ENCODE results near the gene ACSF2.
A peak's percentile ranks its signal among the peaks of the same experiment; 100 is the strongest.
"Not testable (repeated sequence)": the region's sequence is repeated elsewhere in the genome, so short reads cannot be mapped to it uniquely, and the experiment has no call there.

ACSF2 gene

DNA sequence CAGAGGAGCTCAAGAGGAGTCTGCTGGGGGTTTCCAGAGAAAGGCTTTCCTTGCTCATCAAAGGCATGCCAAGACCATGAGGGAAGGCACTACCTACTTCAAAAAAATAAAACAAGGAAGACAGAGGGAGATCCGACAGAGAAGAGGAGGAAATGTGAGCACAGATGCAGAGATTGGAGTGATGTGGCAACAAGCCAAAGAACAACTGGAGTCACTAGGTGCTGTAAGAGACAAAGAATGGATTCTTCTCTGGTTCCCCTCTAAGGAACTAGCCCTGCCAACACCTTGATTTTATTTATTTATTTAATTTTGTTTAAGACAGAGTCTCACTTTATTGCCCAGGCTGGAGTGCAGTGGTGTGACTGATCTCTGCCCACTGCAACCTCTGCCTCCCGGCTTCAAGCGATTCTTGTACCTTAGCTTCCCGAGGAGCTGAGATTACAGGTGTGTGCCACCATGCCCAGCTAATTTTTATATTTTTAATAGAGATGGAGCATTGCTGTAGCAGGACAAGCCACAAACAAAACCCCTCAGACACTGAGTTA, 13.8 kb upstream of the ACSF2 start:
- no peak for DNase-seq (ENCODE audit: low spot score)

DNA sequence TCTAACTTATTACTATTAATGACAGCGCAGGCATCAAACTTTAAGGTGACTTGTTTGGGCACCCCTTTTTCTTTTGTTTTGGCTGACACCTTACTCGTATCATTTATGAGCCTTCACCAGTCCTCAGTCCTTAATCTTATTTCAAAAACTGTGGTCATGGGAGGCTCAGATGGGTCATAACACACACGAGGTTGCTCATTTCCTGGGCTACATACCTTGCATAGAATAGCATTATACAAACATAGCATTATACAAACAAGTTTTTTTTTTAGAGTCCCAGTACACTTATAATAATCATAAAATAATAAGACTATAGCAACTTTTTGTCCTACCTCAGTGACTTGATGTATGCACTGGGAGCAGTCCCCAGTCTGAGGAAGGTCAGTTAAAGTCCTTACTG, 11.2 kb upstream of the ACSF2 start:
- no peak for DNase-seq (ENCODE audit: low spot score)

GRCh38 chr17:50419577-50419976, 6.4 kb upstream of the ACSF2 start:
- DNase-seq (ENCODE audit: low spot score), result not testable (repeated sequence)

GRCh38 chr17:50420419-50421112, 5.5 kb upstream of the ACSF2 start:
- DNase-seq (ENCODE audit: low spot score), result no peak

DNA sequence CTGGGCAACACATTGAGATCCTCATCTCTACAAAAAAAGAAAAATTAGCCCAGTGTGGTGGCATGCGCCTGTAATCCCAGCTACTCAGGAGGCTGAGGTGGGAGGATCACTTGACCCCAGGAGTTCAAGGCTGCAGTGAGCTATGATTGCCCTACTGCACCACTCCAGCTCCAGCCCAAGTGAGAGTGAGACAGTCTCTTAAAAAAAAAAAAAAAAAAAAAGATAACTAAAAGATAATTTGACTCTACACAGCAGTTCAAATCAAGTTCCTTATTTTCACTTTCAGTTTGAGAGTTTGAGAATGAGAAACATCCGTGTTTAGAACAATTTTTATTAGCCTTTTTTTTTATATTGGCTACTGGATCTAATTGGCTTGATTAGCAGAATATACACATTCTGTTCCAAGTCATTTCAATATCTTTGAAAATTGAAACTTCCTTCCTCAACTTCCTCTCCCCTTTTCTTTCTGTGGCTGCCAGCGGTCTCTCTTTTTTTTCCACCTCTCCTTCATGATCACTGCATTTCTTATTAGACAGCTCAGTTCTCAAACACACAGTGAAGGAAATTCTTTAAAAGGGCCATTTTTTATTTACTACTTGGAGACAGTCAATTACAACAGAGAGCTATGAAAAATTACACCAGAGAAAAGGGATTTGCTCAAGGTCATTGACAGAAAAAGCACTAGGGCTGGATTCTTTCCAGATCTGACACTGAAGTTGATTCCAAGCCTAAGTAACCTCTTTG, 4.5 kb upstream of the ACSF2 start:
- DNase-seq (ENCODE audit: low spot score), result no peak

DNA sequence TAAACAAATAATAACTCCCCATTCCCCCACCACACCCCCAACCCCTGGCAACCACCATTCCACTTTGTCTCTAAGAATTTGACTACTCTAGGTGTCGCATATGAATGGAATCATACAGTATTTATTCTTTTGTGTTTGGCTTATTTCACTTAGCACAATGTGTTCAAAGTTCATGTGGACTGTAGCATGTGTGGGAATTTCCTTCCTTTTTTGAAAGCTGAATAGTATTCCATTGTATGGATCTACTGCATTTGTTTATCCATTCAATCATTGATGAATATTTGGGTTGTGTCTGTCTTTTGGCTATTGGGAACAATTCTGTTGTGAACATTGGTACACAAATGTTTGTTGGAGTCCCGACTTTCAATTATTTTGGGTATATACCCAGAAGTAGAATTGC, 3.3 kb upstream of the ACSF2 start:
- no peak for DNase-seq (ENCODE audit: low spot score)

- peak; percentile 39 for DNase-seq (ENCODE audit: low spot score)
Measured at GRCh38 chr17:50423553-50424159, 2.4 kb upstream of the ACSF2 start.

DNA sequence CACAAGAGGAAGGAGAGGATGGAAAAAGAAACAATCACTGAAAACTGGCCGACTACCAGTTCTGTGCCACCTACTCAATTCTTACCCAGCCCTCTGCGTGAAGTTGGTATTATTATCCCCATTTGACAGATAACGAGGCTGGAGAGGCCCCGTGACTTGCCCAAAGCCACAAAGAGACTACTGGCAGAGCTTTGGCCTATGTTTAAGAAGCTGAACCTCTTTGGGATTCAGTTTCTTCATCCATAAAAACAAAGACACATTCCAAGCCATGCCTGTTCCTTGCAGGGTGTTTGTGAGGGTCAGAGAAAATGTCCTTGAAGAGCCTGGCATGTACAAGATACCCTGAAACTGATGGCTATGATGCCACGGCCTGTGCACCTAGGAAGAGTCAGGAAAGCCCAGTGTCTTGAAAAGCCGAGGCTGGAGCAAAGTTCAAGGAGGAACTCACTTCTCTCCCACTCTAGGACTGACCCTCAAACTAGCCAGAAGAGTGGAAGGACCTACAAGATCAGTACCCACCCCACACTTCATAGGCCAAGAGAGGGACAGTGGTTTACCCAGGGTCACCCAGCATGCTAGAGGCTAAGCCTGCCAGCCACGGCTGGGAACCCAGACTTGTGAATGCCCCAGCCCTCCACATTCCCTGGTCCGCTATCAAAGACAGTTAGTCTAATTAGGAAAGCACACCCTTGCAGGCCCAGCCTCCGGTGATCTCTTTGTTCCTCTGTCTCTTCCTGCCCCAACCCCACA, 1.6 kb upstream of the ACSF2 start:
- DNase-seq (ENCODE audit: low spot score), result no peak

DNA sequence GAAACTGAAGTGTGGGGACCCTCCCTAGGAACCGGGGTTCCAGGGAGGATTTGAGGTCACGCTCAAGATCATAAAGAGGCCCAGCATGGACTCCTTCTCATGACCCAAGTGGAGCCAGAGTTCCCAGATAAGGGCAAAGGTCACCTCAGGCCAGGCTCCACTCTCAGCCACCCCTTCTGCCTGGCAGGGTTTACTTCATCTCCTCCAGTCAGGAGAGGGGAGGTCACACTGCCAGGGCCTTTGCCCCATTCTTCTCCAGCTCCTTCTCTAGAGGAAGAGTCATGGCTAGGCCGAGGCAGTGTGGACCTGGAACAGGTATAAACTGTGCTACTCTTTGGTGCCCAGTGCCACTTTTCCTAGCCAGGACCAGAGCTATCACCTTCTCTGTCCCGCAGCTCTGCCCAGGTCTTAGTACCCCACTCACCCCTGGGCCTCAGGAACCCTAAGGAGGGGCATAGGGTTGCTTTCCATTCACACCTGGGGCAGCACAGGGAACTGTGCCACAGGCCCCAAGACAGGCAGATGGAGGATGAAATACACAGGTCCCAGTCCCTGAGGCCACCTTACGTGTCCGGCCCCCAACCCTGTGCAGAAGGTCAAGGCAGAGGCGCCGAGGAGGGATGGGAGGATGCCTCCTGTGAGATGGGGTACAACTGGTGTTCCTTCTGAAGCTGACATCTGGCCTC, 879 bp upstream of the ACSF2 start:
- DNase-seq (ENCODE audit: low spot score), result no peak

DNA sequence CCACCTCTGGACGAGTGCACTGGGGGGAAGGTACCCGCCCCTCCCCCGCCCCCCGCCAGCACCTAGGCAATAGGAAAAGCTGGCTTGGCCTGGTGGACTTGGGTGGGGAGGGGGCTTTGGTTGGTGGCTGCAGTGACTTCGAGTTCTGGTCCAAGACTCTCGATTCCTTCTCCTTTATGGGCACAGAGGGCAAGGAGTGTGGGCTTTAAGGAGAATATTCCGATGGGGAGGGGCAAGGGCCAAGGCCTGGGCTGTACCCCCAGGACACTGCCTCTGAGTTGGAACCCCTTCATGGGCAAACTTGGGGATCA, 409 bp downstream of the ACSF2 start:
- no peak for DNase-seq (ENCODE audit: low spot score)

- DNase-seq (ENCODE audit: low spot score), result peak; percentile 27
Measured at GRCh38 chr17:50426814-50427787, 1.1 kb downstream of the ACSF2 start.

DNA sequence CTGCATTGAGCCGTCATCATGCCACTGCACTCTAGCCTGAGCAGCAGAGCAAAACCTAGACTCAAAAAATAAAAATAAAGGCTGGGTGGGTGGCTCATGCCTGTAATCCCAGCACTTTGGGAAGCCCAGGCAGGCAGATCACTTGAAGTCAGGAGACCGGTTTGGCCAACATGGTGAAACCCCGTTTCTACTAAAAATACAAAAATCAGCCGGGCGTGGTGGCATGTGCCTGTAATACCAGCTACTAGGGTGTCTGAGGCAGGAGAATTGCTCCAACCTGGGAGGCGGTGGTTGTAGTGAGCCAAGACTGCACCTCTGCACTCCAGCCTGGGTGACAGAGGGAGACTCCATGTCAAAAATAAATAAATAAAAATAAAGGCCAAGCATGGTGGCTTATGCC, 2.1 kb downstream of the ACSF2 start:
- not testable (repeated sequence) for DNase-seq (ENCODE audit: low spot score)

GRCh38 chr17:50428831-50429424, 2.9 kb downstream of the ACSF2 start:
- no peak for DNase-seq (ENCODE audit: low spot score)

DNA sequence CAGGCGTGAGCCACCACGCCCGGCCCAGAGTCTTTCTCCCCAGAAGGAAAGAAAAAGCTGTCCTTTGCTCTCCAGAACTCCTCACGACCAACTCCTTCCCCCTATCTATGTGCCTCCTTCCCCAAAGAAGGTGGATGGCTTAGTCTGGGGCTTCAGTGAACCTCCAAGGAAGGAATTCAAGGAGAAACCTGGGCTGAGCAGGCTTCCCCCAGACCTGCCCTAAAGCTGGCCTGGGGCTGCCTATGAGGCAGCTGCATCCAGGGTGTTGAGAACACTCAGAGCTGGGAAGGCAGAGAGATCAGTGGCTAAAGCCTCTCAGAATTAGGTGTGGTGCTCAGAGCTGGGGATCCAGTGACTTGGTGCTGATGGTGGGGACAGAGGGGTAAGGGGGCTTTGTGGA, 3.8 kb downstream of the ACSF2 start:
- DNase-seq (ENCODE audit: low spot score), result no peak

- no peak for DNase-seq (ENCODE audit: low spot score)
Measured at GRCh38 chr17:50430821-50431618, 5.0 kb downstream of the ACSF2 start.

DNA sequence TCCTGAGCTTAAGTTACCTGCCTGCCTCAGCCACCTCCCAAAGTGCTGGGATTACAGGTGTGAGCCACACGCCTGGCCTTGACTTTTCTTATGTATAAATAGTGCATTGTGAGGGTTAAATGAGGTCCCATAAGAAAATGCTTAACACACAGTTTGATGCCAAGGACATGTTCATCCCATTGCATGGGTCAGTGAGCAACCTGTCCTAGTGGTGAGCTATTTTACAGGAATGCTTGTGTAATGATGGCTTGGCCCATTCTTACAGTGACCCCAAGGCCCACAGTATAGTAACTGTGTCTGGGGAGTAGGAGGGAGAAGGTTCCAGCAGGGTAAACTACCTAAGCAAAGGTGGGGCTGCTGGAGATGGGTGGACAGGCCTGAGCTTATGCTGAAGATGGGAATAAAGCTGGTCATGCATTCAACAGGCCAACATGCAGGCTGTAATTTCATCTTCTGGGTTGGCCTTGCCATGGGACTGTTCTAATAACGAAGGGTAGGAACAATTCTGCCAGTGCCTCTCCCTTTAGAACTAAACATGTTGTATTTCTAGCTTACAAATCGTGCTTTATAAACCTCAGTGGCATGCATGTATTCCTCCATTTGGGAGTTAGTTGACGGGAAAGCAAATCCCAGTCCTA, 6.2 kb downstream of the ACSF2 start:
- no peak for DNase-seq (ENCODE audit: low spot score)

GRCh38 chr17:50437409-50437808, 11.4 kb downstream of the ACSF2 start:
- no peak for DNase-seq (ENCODE audit: low spot score)

DNA sequence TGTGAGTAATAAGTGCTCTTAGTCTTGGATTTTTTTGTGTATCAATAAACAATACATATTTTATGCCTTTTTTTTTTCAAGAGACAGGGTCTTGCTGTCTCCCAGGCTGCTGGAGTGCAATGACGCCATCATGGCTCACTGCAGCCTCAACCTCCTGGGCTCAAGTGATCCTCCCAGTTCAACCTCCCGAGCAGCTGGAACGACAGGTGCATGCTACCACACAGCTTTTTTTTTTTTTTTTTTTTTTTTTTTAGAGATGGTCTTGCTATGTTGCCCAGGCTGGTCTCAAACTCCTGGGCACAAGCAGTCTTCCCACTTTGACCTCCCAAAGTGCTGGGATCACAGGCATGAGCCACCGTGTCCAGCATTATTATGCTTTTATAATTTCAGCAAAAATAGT, 13.0 kb downstream of the ACSF2 start:
- DNase-seq (ENCODE audit: low spot score), result no peak
